ENCODE results near the gene XYLT1. TPM values are rescaled to one million over a fixed set of nuclear protein-coding genes. Genes with fewer than 3 reads are reported as not detected.

Gene XYLT1
- total RNA-seq, 1 experiment from 2014 or later: 1.7 TPM

GRCh38 chr16:17126156-17126555, 344.6 kb downstream of the XYLT1 start:
- intact Hi-C loops (cut with micrococcal nuclease; ENCODE audit: unreplicated experiment): no loop called here
- Histone ChIP-seq H3K4me1 (replicated peaks; ENCODE audit: insufficient read depth) (no peaks in the 10 kb centered on the region), H3K4me3 (no peak overlapping the region), H3K36me3 (ENCODE audit: low read depth) (no peaks in the 10 kb centered on the region), H3K4me2 (no peak overlapping the region), H3K27me3 (ENCODE audit: insufficient read depth, low read depth) (peaks cover 26% of the 10 kb centered on the region; the same call in 1 of the 2 replicates), H3K79me2 (ENCODE audit: low read depth) (no peaks in the 10 kb centered on the region), H3K27ac (no peak overlapping the region), H3F3A (ENCODE audit: insufficient read depth, low read depth) (no peaks in the 10 kb centered on the region), H4K20me1 (ENCODE audit: insufficient read depth) (no peaks in the 10 kb centered on the region), H3K9me3 (ENCODE audit: insufficient read depth, low read depth) (no peaks in the 10 kb centered on the region), H3K9me2 (ENCODE audit: insufficient read depth) (no peaks in the 10 kb centered on the region), H2AFZ (no peak overlapping the region)
- no peak for DNase-seq
- TF ChIP-seq CTCF (conservative IDR thresholded peaks at IDR 0.05): no peak
- no peak for TF ChIP-seq EZH2 (IDR thresholded peaks at IDR 0.05; ENCODE audit: low read depth)
- ChIA-PET POLR2A (ENCODE audit: unreplicated experiment) (no interaction called here), CTCF (no interaction called here)
- no TSS peak for BruUV-seq (replicated peaks)

GRCh38 chr16:17125671-17126070, 345.1 kb downstream of the XYLT1 start:
- no TSS peak for BruUV-seq (replicated peaks)
- no peaks in the 10 kb centered on the region for H3K79me2 ChIP-seq (ENCODE audit: low read depth)
- intact Hi-C loops (cut with micrococcal nuclease; ENCODE audit: unreplicated experiment): no loop called here

GRCh38 chr16:17117906-17118577, 352.7 kb downstream of the XYLT1 start:
- intact Hi-C loops (cut with micrococcal nuclease; ENCODE audit: unreplicated experiment): no loop called here
- POLR2A ChIA-PET (ENCODE audit: unreplicated experiment): no interaction called here
- Histone ChIP-seq H3K27ac (no peak overlapping the region), H3K4me2 (no peak overlapping the region), H4K20me1 (ENCODE audit: insufficient read depth) (no peaks in the 10 kb centered on the region), H3K9me3 (ENCODE audit: insufficient read depth, low read depth) (no peaks in the 10 kb centered on the region), H3K9me2 (ENCODE audit: insufficient read depth) (no peaks in the 10 kb centered on the region), H3K27me3 (ENCODE audit: insufficient read depth, low read depth) (peaks cover 3% of the 10 kb centered on the region; the same call in 1 of the 2 replicates), H3K36me3 (ENCODE audit: low read depth) (no peaks in the 10 kb centered on the region), H2AFZ (no peak overlapping the region), H3K4me1 (replicated peaks; ENCODE audit: insufficient read depth) (no peaks in the 10 kb centered on the region), H3K4me3 (no peak overlapping the region), H3F3A (ENCODE audit: insufficient read depth, low read depth) (no peaks in the 10 kb centered on the region), H3K79me2 (ENCODE audit: low read depth) (no peaks in the 10 kb centered on the region)
- no TSS peak for BruUV-seq (replicated peaks)
- CTCF ChIA-PET: no interaction called here
- no peak for DNase-seq
- TF ChIP-seq EZH2 (IDR thresholded peaks at IDR 0.05; ENCODE audit: low read depth): no peak
- TF ChIP-seq CTCF (conservative IDR thresholded peaks at IDR 0.05): no peak

More at GRCh38 chr16:17125671-17126070, 345.1 kb downstream of the XYLT1 start:
- Histone ChIP-seq H3F3A (ENCODE audit: insufficient read depth, low read depth) (no peaks in the 10 kb centered on the region), H3K4me1 (replicated peaks; ENCODE audit: insufficient read depth) (no peaks in the 10 kb centered on the region), H3K4me3 (no peak overlapping the region), H3K4me2 (no peak overlapping the region), H2AFZ (no peak overlapping the region), H3K9me2 (ENCODE audit: insufficient read depth) (no peaks in the 10 kb centered on the region), H3K36me3 (ENCODE audit: low read depth) (no peaks in the 10 kb centered on the region), H3K27ac (no peak overlapping the region), H3K9me3 (ENCODE audit: insufficient read depth, low read depth) (no peaks in the 10 kb centered on the region), H3K27me3 (ENCODE audit: insufficient read depth, low read depth) (peaks cover 21% of the 10 kb centered on the region; the same call in 1 of the 2 replicates), H4K20me1 (ENCODE audit: insufficient read depth) (no peaks in the 10 kb centered on the region)
- POLR2A ChIA-PET (ENCODE audit: unreplicated experiment): no interaction called here
- no peak for DNase-seq
- TF ChIP-seq CTCF (conservative IDR thresholded peaks at IDR 0.05) (no peak), EZH2 (IDR thresholded peaks at IDR 0.05; ENCODE audit: low read depth) (no peak)
- CTCF ChIA-PET: no interaction called here

Data from PC-9 (cell line).